Measurements from ENCODE around the gene CTRL.

- TF ChIP-seq POLR2A (IDR thresholded peaks at IDR 0.05; ENCODE audit: low read depth, low read length) (no peak), POLR2AphosphoS5 (IDR thresholded peaks at IDR 0.05; ENCODE audit: low read depth, low read length) (no peak), TAF1 (IDR thresholded peaks at IDR 0.05; ENCODE audit: borderline replicate concordance, low read depth, low read length) (no peak)
Measured at GRCh38 chr16:67880584-67880983, 51.1 kb downstream of the CTRL start.

Data from GM12892 (cell line).